Astrocyte (in vitro differentiated cells and primary cell): Measurements from ENCODE around the gene PDE3A. TPM values are rescaled to one million over a fixed set of nuclear protein-coding genes. Genes with fewer than 3 reads are reported as not detected.
A peak's percentile ranks its signal among the peaks of the same experiment; 100 is the strongest.

Experiments used
- DNase-seq: peaks from one replicate; pipeline ENCODE4 v3.0.0-alpha.2; 2010; ENCODE audit warnings: low read depth
- FAIRE-seq: peaks from 2 replicates; lab custom pipeline; 2011; peaks lifted over from hg19 to GRCh38; lab: Jason Lieb, UNC
- H2AFZ ChIP-seq: 2 replicates; pipeline ENCODE4 v1.6.0; 2012; ENCODE audit warnings: low read depth, low read length, inconsistent platforms
- H3K27ac ChIP-seq: 2 replicates; pipeline ENCODE4 v1.5.1; 2011; ENCODE audit warnings: low read depth, low read length, inconsistent platforms
- H3K27me3 ChIP-seq: 2 replicates; pipeline ENCODE4 v1.6.0; 2011; ENCODE audit warnings: low read length, inconsistent platforms; ENCODE audit not compliant: insufficient read depth
- H3K36me3 ChIP-seq: 2 replicates; pipeline ENCODE4 v1.5.1; 2011; ENCODE audit warnings: low read length, inconsistent platforms; ENCODE audit not compliant: insufficient read depth
- H3K4me1 ChIP-seq: 2 replicates; pipeline ENCODE4 v1.5.1; 2011; ENCODE audit warnings: low read length, inconsistent platforms; ENCODE audit not compliant: insufficient read depth
- H3K4me2 ChIP-seq: 2 replicates; pipeline ENCODE4 v1.6.0; 2012; ENCODE audit warnings: low read length, inconsistent platforms
- H3K4me3 ChIP-seq: 2 replicates; pipeline ENCODE4 v1.5.1; 2011; ENCODE audit warnings: low read depth, mild to moderate bottlenecking, low read length, inconsistent platforms; ENCODE audit not compliant: insufficient read depth
- H3K79me2 ChIP-seq: 2 replicates; pipeline ENCODE4 v1.6.0; 2012; ENCODE audit warnings: mild to moderate bottlenecking, low read length, inconsistent platforms; ENCODE audit not compliant: insufficient read depth
- H3K9ac ChIP-seq: 2 replicates; pipeline ENCODE4 v1.6.0; 2012; ENCODE audit warnings: mild to moderate bottlenecking, low read length, inconsistent platforms
- H3K9me3 ChIP-seq: 2 replicates; pipeline ENCODE4 v1.5.1; 2012; ENCODE audit warnings: low read depth, mild to moderate bottlenecking, low read length, inconsistent platforms; ENCODE audit not compliant: insufficient read depth
- H4K20me1 ChIP-seq: 2 replicates; pipeline ENCODE4 v1.6.0; 2012; ENCODE audit warnings: low read length, inconsistent platforms; ENCODE audit not compliant: insufficient read depth
- H3K27ac Mint-ChIP-seq: one replicate; pipeline ENCODE4 v1.8.0; 2021; ENCODE audit warnings: mild to moderate bottlenecking, mixed read lengths; ENCODE audit not compliant: unreplicated experiment
- H3K27me3 Mint-ChIP-seq: one replicate; pipeline ENCODE4 v1.8.0; 2021; ENCODE audit warnings: low read depth, mixed read lengths; ENCODE audit not compliant: unreplicated experiment
- H3K36me3 Mint-ChIP-seq: one replicate; pipeline ENCODE4 v1.8.0; 2021; ENCODE audit warnings: low read depth, mixed read lengths; ENCODE audit not compliant: unreplicated experiment
- H3K4me1 Mint-ChIP-seq: one replicate; pipeline ENCODE4 v1.8.0; 2021; ENCODE audit warnings: low read depth, mixed read lengths; ENCODE audit not compliant: unreplicated experiment
- H3K4me3 Mint-ChIP-seq: one replicate; pipeline ENCODE4 v1.8.0; 2021; ENCODE audit warnings: mild to moderate bottlenecking, moderate library complexity, mixed read lengths; ENCODE audit not compliant: unreplicated experiment
- H3K9me3 Mint-ChIP-seq: one replicate; pipeline ENCODE4 v1.8.0; 2021; ENCODE audit warnings: mild to moderate bottlenecking, mixed read lengths; ENCODE audit not compliant: unreplicated experiment
- EZH2 ChIP-seq: IDR thresholded peaks from 2 replicates; pipeline ENCODE4 v1.6.1; 2012; ENCODE audit warnings: mild to moderate bottlenecking, low read length, inconsistent platforms; ENCODE audit not compliant: insufficient read depth
- total RNA-seq: library from RNA; stranded (reverse); gene quantifications from 2 replicates; pipeline ENCODE4 v1.2.1, GENCODE V29; 2021
- TF ChIP-seq, protein P1 (sequence below): IDR thresholded peaks from 2 replicates; pipeline ENCODE4 v1.5.1; 2011; ENCODE audit warnings: low read depth, mild to moderate bottlenecking, inconsistent platforms, low read length, moderate library complexity; ENCODE audit not compliant: insufficient read depth

Gene PDE3A
- total RNA-seq, 1 donor from 2014 or later = 1.7 TPM

DNA sequence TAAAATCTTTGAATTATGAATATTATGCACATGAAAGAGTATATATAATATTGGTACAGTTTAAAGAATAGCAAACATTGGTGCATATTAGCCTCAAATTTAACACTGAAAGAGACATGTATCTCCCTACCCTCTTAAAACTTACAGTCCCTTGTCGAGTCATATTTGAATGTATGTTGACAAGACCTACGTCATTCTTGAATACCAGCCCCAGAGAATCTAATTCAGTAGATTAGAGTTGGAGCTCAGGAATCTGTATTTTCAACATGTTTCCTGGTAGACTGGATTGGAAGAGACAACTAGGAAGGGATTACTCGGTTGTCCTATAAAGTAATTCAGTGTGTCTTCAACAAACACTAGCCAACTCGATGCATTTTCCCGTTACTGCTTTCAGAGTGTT, 104.8 kb downstream of the PDE3A start:
- no peaks in the 10 kb centered on the region for H3K9me3 ChIP-seq
- no peak overlapping the region for H3K27ac ChIP-seq
- H3K4me2 ChIP-seq = no peak overlapping the region
- H3K4me1 ChIP-seq = peaks cover 5% of the 10 kb centered on the region
- Mint-ChIP-seq H3K36me3 (no peaks in the 10 kb centered on the region), H3K4me1 (peaks cover 3% of the 10 kb centered on the region), H3K9me3 (no peaks in the 10 kb centered on the region), H3K27me3 (no peaks in the 10 kb centered on the region), H3K27ac (no peak overlapping the region), H3K4me3 (no peak overlapping the region)
- no peak overlapping the region for H2AFZ ChIP-seq
- FAIRE-seq (no peak), DNase-seq (no peak)
- no peak overlapping the region for H3K4me3 ChIP-seq
- H3K27me3 ChIP-seq = no peaks in the 10 kb centered on the region
- TF ChIP-seq EZH2 = no peak
- TF ChIP-seq, protein P1, sequence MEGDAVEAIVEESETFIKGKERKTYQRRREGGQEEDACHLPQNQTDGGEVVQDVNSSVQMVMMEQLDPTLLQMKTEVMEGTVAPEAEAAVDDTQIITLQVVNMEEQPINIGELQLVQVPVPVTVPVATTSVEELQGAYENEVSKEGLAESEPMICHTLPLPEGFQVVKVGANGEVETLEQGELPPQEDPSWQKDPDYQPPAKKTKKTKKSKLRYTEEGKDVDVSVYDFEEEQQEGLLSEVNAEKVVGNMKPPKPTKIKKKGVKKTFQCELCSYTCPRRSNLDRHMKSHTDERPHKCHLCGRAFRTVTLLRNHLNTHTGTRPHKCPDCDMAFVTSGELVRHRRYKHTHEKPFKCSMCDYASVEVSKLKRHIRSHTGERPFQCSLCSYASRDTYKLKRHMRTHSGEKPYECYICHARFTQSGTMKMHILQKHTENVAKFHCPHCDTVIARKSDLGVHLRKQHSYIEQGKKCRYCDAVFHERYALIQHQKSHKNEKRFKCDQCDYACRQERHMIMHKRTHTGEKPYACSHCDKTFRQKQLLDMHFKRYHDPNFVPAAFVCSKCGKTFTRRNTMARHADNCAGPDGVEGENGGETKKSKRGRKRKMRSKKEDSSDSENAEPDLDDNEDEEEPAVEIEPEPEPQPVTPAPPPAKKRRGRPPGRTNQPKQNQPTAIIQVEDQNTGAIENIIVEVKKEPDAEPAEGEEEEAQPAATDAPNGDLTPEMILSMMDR = no peak
- no peak overlapping the region for H3K9ac ChIP-seq
- H4K20me1 ChIP-seq = no peaks in the 10 kb centered on the region
- no peaks in the 10 kb centered on the region for H3K36me3 ChIP-seq
- H3K79me2 ChIP-seq = no peaks in the 10 kb centered on the region

DNA sequence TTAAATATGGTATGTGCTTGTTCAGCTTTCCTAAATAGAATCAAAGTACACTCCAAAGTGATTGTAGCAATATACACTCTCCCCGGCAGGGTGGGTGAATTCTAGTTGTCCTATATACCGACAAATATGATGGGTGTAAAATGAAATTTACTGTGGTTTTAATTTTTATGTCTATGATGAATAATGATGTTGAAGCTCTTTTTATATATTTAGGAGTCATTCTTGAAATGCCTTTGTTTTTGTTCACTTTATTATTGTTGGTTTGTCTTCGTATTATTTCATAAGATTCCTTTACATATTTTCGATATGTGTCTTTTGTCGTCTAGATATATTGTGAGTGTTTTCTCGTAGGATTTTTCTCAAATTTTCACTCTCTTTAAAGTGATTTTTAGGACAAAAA, 105.7 kb downstream of the PDE3A start:
- H3K4me1 ChIP-seq = peaks cover 5% of the 10 kb centered on the region
- Mint-ChIP-seq H3K9me3 (no peaks in the 10 kb centered on the region), H3K4me1 (peaks cover 3% of the 10 kb centered on the region), H3K4me3 (no peak overlapping the region), H3K36me3 (no peaks in the 10 kb centered on the region), H3K27me3 (no peaks in the 10 kb centered on the region), H3K27ac (no peak overlapping the region)
- H3K9ac ChIP-seq = no peak overlapping the region
- TF ChIP-seq, protein P1 = no peak
- no peak for TF ChIP-seq EZH2
- no peak overlapping the region for H3K4me3 ChIP-seq
- H3K27me3 ChIP-seq = no peaks in the 10 kb centered on the region
- H3K27ac ChIP-seq = peak overlapping the region; percentile 38
- H4K20me1 ChIP-seq = no peaks in the 10 kb centered on the region
- no peaks in the 10 kb centered on the region for H3K79me2 ChIP-seq
- H2AFZ ChIP-seq = no peak overlapping the region
- H3K4me2 ChIP-seq = peak overlapping the region; percentile 54
- no peak for FAIRE-seq
- DNase-seq = no peak
- H3K9me3 ChIP-seq = no peaks in the 10 kb centered on the region
- H3K36me3 ChIP-seq = no peaks in the 10 kb centered on the region

DNA sequence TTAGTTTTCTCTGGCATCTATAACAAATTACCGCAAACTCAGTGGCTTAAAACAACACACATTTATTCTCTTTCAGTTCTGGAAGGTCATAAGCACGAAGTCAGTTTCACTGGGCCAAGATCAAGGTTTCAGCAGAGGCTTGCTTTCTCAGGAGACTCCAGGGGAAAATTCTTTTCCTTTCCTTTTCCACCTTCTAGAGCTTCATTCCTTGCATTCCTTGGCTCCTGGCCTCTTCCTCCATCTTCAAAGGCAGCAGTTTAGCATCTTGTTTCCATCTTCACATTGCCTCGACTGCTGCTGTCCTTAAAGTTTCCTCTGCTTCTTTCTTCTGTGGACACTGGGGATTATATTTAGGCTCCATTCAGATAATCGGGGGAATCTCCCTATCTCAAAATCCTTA, 106.1 kb downstream of the PDE3A start:
- Histone ChIP-seq H3K79me2 (no peaks in the 10 kb centered on the region), H4K20me1 (no peaks in the 10 kb centered on the region), H2AFZ (no peak overlapping the region), H3K27me3 (no peaks in the 10 kb centered on the region), H3K9ac (peak overlapping the region; percentile 5), H3K9me3 (no peaks in the 10 kb centered on the region), H3K4me2 (peak overlapping the region; percentile 54), H3K36me3 (no peaks in the 10 kb centered on the region), H3K4me3 (no peak overlapping the region), H3K27ac (peak overlapping the region; percentile 38), H3K4me1 (peaks cover 5% of the 10 kb centered on the region)
- no peak overlapping the region for H3K4me3 Mint-ChIP-seq
- DNase-seq (peak; percentile 61), FAIRE-seq (no peak)
- TF ChIP-seq, protein P1 = no peak
- no peak for TF ChIP-seq EZH2
- no peaks in the 10 kb centered on the region for H3K9me3 Mint-ChIP-seq
- H3K36me3 Mint-ChIP-seq = no peaks in the 10 kb centered on the region
- no peak overlapping the region for H3K27ac Mint-ChIP-seq
- no peaks in the 10 kb centered on the region for H3K27me3 Mint-ChIP-seq
- peaks cover 3% of the 10 kb centered on the region for H3K4me1 Mint-ChIP-seq
